Uterus (tissue), 4 donors: Measurements from ENCODE around the gene ST3GAL5. TPM values are rescaled to one million over a fixed set of nuclear protein-coding genes. Genes with fewer than 3 reads are reported as not detected.
"Not testable (repeated sequence)": the region's sequence is repeated elsewhere in the genome, so short reads cannot be mapped to it uniquely, and the experiment has no call there.

Experiments
- DNase-seq, 2 donors: peaks; one replicate each; pipeline ENCODE4 v3.0.0-alpha.2; 2019 to 2020
- H3K27ac ChIP-seq, 2 donors: fragments of 200-600 bp; sonication (generic); 1 replicate in 1 of 2; 2 replicates in 1 of 2; pipeline ENCODE4 v1.5.1; 2016 to 2018
- H3K27me3 ChIP-seq, 2 donors: fragments of 200-600 bp; sonication (generic); one replicate each; pipeline ENCODE4 v1.5.1; 2018 to 2019; ENCODE audit warnings: control low read depth in 1 of 2
- H3K36me3 ChIP-seq, 2 donors: fragments of 200-600 bp; sonication (generic); one replicate each; pipeline ENCODE4 v1.5.1; 2019; ENCODE audit warnings: control low read depth in 1 of 2
- H3K4me1 ChIP-seq, 2 donors: fragments of 200-600 bp; sonication (generic); one replicate each; pipeline ENCODE4 v1.5.1; 2018 to 2019; ENCODE audit warnings: control low read depth in 1 of 2
- H3K4me3 ChIP-seq, 2 donors: fragments of 200-600 bp; sonication (generic); 1 replicate in 1 of 2; 2 replicates in 1 of 2; pipeline ENCODE4 v1.5.1; 2018 to 2019; ENCODE audit warnings: mild to moderate bottlenecking in 1 of 2
- H3K9me3 ChIP-seq, 2 donors: fragments of 200-600 bp; sonication (generic); one replicate each; pipeline ENCODE4 v1.5.1; 2019; ENCODE audit warnings: control low read depth in 1 of 2
- POLR2A ChIP-seq, 2 donors: fragments of 450-650 bp; IDR thresholded peaks; one replicate each; pipeline ENCODE4 v1.6.1; 2016; ENCODE audit warnings: antibody characterized with exemption in 2 of 2, mild to moderate bottlenecking in 1 of 2, moderate library complexity in 1 of 2
- intact Hi-C: fragments of 100-400 bp; cut with DNase I; formaldehyde crosslinking; loops from one replicate; pipeline ENCODE4 v1.15.1; 2023; ENCODE audit warnings: low total_unique reads
- total RNA-seq, 4 donors: library from RNA; depleted of rRNA in 3 of 4; stranded (reverse); fragments of >200 nt in 3 of 4; gene quantifications; one replicate each; pipeline versions ENCODE4 v1.1.0 to v1.2.4, GENCODE V29; 2014 to 2023
- TF ChIP-seq, protein P1 (sequence below), 4 experiments: fragments of 200-600 bp in 2 of 4; fragments of 450-650 bp in 2 of 4; sonication (generic) in 2 of 4; IDR thresholded peaks; one replicate each; pipeline ENCODE4 v1.5.1; 2016 to 2019; ENCODE audit warnings: antibody characterized with exemption in 4 of 4, mild to moderate bottlenecking in 2 of 4, moderate library complexity in 1 of 4
- donor health status: DM: yes; HTN: yes; CAD: no.

The ST3GAL5 gene
- total RNA-seq, 4 donors from 2014 or later, result 12.3 to 52.9 (median 32.9) TPM

- H3K27ac ChIP-seq, result no peak overlapping the region
- no peaks in the 10 kb centered on the region for H3K9me3 ChIP-seq
- intact Hi-C loops, result loop anchor here (10.0 kb wide), 1 partner anchor 174 kb away; no protein-coding TSS in a partner anchor
- peaks cover 4 to 7% of the 10 kb centered on the region in 2 donors for H3K4me1 ChIP-seq
- TF ChIP-seq, protein P1, sequence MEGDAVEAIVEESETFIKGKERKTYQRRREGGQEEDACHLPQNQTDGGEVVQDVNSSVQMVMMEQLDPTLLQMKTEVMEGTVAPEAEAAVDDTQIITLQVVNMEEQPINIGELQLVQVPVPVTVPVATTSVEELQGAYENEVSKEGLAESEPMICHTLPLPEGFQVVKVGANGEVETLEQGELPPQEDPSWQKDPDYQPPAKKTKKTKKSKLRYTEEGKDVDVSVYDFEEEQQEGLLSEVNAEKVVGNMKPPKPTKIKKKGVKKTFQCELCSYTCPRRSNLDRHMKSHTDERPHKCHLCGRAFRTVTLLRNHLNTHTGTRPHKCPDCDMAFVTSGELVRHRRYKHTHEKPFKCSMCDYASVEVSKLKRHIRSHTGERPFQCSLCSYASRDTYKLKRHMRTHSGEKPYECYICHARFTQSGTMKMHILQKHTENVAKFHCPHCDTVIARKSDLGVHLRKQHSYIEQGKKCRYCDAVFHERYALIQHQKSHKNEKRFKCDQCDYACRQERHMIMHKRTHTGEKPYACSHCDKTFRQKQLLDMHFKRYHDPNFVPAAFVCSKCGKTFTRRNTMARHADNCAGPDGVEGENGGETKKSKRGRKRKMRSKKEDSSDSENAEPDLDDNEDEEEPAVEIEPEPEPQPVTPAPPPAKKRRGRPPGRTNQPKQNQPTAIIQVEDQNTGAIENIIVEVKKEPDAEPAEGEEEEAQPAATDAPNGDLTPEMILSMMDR (IDR thresholded peaks at IDR 0.05), result no peak
- no peak for TF ChIP-seq POLR2A (IDR thresholded peaks at IDR 0.05)
- no peaks in the 10 kb centered on the region for H3K27me3 ChIP-seq
- H3K4me3 ChIP-seq, result no peak overlapping the region
- no peaks in the 10 kb centered on the region for H3K36me3 ChIP-seq
- DNase-seq, result no peak
Observed at GRCh38 chr2:85900366-85900765, 11.6 kb upstream of the ST3GAL5 start.

DNA sequence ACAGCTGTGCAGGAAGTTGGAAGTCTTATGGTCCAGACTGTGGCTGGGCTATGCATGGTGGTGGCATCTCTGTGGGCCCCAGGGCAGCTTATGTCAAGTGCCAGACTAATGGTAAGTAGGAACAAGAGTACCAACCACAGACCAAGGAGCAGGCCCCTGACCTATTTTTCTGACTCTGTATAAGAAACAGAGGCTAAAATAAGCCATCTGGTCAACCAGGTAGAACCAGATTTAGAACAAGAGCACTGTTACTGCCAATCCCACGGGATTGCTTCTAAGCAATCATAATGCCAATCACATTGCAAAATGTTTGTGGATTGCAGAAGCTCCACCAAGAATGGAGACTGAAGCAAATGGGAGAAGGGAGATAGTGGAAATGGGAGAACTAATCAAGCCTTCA, 11.1 kb upstream of the ST3GAL5 start:
- no peak overlapping the region for H3K27ac ChIP-seq
- H3K9me3 ChIP-seq, result no peaks in the 10 kb centered on the region
- no peaks in the 10 kb centered on the region for H3K36me3 ChIP-seq
- DNase-seq, result no peak
- no peak overlapping the region for H3K4me3 ChIP-seq
- intact Hi-C loops, result loop anchor here (10.0 kb wide), 2 partner anchors 105 to 175 kb away; no protein-coding TSS in a partner anchor
- no peaks in the 10 kb centered on the region for H3K27me3 ChIP-seq
- TF ChIP-seq, protein P1 (IDR thresholded peaks at IDR 0.05), result no peak
- no peak for TF ChIP-seq POLR2A (IDR thresholded peaks at IDR 0.05)
- peaks cover under 1 to 1% of the 10 kb centered on the region in 2 donors for H3K4me1 ChIP-seq

GRCh38 chr2:85899284-85899683, 10.5 kb upstream of the ST3GAL5 start:
- Histone ChIP-seq H3K36me3 (no peaks in the 10 kb centered on the region), H3K9me3 (no peaks in the 10 kb centered on the region), H3K27me3 (no peaks in the 10 kb centered on the region), H3K4me3 (no peak overlapping the region), H3K4me1 (no peaks in the 10 kb centered on the region), H3K27ac (no peak overlapping the region)
- no peak for DNase-seq
- intact Hi-C loops, result loop anchor here (10.0 kb wide), 1 partner anchor 106 kb away; no protein-coding TSS in a partner anchor
- TF ChIP-seq, protein P1 (IDR thresholded peaks at IDR 0.05), result no peak
- no peak for TF ChIP-seq POLR2A (IDR thresholded peaks at IDR 0.05)

- no peak overlapping the region for H3K27ac ChIP-seq
Observed at GRCh38 chr2:85898881-85899280, 10.1 kb upstream of the ST3GAL5 start.

GRCh38 chr2:85894554-85895278, 5.9 kb upstream of the ST3GAL5 start:
- not testable (repeated sequence) for DNase-seq, H3K4me1 ChIP-seq, H3K9me3 ChIP-seq, H3K36me3 ChIP-seq, H3K27ac ChIP-seq, H3K27me3 ChIP-seq, H3K4me3 ChIP-seq
- intact Hi-C loops, result loop anchor here (10.0 kb wide), 1 partner anchor 110 kb away; no protein-coding TSS in a partner anchor

More at GRCh38 chr2:85898881-85899280, 10.1 kb upstream of the ST3GAL5 start:
- Histone ChIP-seq H3K4me1 (no peaks in the 10 kb centered on the region), H3K4me3 (no peak overlapping the region), H3K36me3 (no peaks in the 10 kb centered on the region), H3K27me3 (no peaks in the 10 kb centered on the region), H3K9me3 (no peaks in the 10 kb centered on the region)
- no peak for TF ChIP-seq POLR2A (IDR thresholded peaks at IDR 0.05)
- TF ChIP-seq, protein P1 (IDR thresholded peaks at IDR 0.05), result no peak
- intact Hi-C loops, result loop anchor here (10.0 kb wide), 1 partner anchor 106 kb away; no protein-coding TSS in a partner anchor
- no peak for DNase-seq
